CD4-positive, alpha-beta T cell treated with Interferon alpha-2 for 1 hour (primary cell): ENCODE results near the gene SLC37A4.
"Not testable (repeated sequence)": the region's sequence is repeated elsewhere in the genome, so short reads cannot be mapped to it uniquely, and the experiment has no call there.

Source experiments
- DNase-seq, 2 donors: peaks; one replicate each; pipeline ENCODE4 v3.0.0-alpha.2; 2020 to 2022

SLC37A4 gene

GRCh38 chr11:119041821-119042514, 11.3 kb upstream of the SLC37A4 start:
- no peak for DNase-seq

GRCh38 chr11:119039471-119039870, 8.8 kb upstream of the SLC37A4 start:
- DNase-seq: not testable (repeated sequence)

DNA sequence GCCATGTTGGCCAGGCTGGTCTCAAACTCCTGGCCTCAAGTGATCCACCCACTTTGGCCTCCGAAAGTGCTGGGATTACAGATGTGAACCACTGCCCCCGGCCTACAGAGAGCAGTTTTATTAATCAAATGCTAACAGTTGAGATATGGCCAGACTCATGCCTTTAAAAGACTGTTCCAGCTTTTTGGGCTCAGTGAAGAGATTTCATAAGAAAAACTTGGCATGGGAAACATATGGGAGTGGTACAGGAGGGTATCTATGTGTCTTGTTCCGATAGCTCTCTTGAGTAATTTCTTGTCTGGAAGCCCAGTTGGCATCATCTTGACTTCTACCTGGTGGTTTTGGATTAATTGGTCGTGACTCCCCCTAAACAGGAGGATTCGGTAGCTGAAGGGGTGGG, 8.2 kb upstream of the SLC37A4 start:
- DNase-seq: no peak

- DNase-seq: no peak
These were observed 4.1 kb upstream of the SLC37A4 start for GRCh38 chr11:119034813-119035212.

DNA sequence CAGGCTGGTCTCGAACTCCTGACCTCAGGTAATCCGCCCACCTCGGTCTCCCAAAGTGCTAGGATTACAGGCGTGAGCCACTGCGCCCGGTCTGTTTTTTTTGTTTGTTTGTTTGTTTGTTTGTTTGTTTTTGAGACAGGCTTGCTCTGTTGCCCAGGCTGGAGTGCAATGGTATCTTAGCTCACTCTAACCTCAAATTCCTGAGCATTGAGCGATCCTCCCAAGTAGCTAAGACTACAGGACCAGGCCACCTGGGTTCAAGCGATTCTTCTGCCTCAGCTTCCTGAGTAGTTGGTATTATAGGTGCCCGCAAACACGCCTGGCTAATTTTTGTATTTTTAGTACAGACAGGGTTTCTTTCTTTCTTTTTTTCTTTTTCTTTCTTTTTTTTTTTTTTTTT, 2.7 kb upstream of the SLC37A4 start:
- not testable (repeated sequence) for DNase-seq

- DNase-seq: no peak
These were observed 1.2 kb upstream of the SLC37A4 start for GRCh38 chr11:119031912-119032280.

DNA sequence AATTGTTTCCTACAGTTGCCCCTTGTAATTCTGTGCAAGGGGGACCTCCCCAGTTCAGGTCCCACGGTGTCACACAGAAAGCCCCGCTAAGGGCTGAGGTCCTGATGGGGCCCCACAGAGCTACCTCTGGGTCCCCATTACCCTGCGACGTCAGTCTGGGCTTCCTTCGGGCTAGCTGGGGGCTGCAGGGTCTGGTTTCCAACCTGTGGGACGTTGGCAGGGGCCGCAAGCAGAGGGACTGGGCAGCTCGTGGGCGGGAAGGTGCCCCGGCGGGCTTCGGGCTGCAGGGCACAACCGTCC, 698 bp downstream of the SLC37A4 start:
- no peak for DNase-seq

DNA sequence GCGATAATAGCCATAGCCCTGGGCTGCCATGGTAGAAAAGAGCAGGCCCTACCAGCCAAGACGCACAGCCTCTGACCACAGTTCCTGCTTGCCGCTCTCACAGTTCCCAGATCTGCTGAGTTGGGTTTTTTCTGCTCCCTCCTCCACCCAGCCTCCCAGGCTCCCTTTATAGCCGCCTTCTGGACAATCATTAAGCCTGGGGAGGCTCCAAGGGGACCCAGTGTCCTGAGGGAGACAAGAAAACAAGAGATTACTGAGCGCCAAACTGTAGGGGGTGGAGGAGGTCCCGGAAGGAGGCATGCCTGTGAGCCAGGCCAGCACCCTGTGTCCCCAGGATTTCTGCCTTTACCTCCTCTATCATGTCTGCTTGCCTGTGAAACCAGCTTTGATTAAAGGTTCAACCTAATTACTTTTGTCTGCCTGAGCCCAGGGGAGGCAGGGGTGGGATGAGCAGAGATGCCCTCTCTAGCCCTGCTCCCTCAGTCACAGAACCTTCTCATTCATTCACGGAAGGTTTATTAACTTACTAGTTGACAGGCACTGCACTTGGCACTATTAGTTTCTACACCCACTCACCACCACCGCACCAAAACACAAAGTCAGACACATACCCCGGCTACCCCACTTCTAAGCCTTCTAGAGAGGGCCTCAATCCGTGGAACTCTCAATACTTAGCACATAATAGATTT, 1.2 kb downstream of the SLC37A4 start:
- DNase-seq: no peak

DNA sequence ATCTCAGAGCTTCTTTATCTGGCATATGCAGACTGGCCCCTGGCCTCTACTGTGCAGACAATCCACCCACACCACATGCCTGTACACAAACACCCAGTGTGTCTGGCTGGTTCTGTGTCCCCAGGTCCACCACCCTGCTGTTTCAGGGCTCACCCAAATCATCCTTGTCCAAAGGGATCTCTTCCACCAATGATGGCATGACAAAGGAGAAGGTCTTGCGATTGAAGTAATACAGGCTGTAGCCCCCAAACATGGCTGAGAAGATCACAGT, 1.7 kb downstream of the SLC37A4 start:
- DNase-seq: no peak

- no peak for DNase-seq
These were observed 2.2 kb downstream of the SLC37A4 start for GRCh38 chr11:119028346-119029068.

GRCh38 chr11:119027561-119028345, 2.9 kb downstream of the SLC37A4 start:
- no peak for DNase-seq

DNA sequence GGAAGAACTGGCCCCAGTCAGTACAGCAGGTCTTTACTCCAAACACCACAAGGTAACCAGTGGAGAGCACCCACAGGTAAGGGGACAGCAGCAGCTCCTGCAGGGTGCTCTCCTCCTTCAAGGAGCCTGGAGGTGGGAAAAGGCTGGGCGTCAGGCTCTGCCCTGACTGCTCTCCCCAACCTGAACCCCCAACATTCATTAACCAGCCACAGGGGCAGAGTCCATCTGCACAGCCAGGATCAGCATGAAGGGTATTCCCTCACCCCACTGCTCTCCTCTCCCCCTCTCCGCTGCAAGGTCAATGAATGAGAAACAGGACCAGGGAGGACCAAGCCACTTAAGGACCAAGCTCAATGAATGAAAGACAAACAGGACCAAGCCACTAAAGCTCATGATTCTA, 3.7 kb downstream of the SLC37A4 start:
- no peak for DNase-seq

DNA sequence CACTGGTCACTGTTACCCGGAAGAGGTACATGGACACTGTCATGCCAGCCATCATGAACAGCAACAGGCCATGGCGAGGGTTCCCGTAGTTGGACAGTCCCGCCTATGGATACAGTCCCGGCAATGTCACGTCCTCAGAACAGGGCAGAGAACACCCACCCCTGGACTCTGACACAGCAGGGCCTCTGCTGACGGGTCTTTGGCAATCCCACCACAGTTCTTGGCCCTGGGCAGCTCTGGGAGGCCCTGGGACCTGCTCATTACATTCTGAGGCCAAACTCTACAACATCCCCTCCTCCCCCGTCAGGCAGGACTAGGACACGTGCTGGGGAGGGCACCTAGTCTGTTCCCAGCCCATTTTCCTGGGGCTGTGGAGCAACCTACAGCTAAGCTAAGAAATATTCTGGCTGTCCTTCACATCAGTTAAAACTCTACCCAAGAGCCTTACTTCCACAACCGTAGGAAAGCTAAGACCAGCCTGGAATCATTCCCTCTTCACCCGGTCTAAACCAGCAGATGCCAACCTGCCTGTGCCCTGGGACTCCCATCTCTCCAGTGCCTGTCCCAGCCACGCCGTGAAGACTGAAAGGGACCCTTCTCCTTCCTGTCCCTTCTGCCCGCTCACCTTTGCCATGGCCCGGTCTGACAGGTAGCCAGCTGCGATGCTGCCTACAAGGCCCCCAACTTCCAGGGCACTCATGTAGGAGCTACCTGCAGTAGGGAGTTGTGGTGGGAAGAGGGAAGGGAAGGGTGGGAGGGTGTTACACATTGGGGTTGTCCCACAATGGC, 4.5 kb downstream of the SLC37A4 start:
- no peak for DNase-seq

GRCh38 chr11:119025541-119025940, 5.1 kb downstream of the SLC37A4 start:
- no peak for DNase-seq

DNA sequence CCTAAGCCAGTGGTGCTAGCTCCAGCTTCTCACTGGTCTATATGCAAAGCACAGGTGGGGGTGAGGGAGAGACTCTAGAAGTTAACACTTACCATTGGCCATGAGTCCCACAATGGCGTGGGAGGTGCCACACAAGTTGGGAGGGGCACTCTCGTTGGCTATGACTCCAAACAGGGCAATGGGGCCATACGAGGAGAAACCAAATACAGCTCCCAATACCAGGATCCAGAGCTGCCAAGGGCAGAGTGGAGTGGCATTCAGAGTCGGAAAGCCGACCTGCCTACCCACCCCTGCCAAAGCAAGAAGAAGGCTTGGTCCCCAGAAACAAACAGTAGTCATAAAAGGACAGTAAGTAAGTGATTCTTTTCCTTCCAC, 5.6 kb downstream of the SLC37A4 start:
- DNase-seq: no peak

DNA sequence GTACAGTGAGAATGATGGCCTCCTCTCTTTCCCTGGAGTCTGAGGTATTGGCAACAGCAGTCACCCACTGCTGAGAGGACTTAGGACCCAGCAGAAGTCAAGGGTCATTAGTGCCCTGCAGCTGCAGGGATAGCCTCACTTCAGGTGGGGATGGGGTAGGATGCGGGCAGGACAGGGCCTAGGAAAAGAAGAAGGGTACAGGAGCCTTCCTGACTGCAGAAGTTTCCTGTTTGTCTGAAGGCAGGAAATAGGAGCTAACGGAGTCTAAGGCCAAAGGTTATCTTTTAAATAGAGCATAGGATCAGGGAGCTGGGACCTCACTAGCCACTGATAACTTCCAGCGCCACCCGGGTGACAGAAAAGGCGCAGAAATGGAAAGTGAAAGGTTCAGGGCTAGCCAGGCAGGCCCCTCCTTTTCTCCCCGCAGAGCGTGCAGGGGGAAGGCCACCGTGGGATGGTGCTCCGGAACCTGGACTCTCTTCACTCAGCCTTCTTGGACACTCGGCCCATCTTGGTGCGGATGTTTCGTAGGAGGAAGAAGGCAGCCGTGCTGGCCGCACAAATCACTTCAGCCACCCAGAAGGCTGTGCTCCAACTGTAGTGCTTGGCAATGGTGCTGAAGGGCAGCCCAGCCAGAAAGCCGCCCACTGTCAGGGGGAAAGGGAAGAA, 6.1 kb downstream of the SLC37A4 start:
- no peak for DNase-seq

- no peak for DNase-seq
These were observed 6.9 kb downstream of the SLC37A4 start for GRCh38 chr11:119023741-119024140.

DNA sequence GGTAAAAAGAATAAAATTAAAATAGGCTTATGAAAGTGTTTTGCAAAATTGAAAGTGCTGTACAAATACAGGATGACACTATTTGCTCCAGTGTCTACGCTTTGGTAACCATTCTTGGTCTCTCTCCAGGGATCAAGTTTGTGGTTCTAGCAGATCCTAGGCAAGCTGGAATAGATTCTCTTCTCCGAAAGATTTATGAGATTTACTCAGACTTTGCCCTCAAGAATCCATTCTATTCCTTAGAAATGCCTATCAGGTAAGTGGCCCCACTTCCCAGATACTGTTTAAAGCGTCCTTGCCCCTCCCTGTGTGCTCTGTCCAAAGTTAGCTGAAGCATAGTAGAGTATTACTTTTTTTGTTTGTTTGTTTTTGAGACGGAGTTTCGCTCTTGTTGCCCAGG, 9.0 kb downstream of the SLC37A4 start:
- no peak for DNase-seq

- DNase-seq: no peak
These were observed 10.7 kb downstream of the SLC37A4 start for GRCh38 chr11:119019996-119020395.

DNA sequence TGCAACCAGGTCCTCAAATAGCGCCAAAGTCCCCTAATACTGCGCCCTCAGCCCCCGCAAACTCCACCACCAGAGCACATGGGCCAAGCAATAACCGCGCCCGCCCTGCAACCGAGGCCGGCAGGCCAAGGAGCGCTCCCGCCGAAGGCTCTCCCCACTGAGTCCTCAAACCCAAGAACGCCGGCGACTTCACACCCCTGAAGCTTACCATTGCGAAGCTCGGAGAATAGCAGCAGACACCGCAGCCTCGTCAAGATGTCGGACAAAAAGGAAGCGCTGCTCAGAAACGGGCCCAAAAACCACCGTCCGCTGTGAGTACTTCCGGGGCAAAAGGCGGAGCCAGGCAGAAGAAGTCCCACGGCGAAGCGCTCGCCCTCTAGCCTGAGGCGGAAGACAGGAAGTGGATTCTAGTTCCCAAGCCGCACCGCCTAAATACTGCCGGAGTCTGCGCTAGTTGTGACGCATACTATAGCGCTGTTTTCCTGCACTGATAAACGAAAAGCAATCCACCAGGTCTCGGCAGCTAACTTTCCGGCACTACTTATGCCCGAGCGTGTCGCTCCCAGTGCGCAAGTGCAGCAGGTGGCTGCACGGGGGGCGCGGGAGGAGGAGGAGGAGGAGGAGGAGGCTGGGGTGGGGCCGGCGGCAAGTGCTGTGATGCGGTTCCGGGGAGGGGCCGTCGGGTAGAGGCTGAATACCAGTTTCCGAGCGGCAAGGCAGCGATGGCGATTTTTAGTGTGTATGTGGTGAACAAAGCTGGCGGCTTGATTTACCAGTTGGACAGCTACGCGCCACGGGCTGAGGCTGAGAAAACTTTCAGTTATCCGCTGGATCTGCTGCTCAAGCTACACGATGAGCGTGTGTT, 12.4 kb downstream of the SLC37A4 start, which contains the start of the genes RPS25 and TRAPPC4:
RPS25 (minus strand) TSS at position 270 of the 865 bp plus-strand sequence; CDS start at position 211, 59 bp downstream.
TRAPPC4 (plus strand) TSS at position 693 of the 865 bp plus-strand sequence; CDS start at position 723, 30 bp downstream.
- DNase-seq: peak; percentile 95 to 96

- peak in 1 of 2 donors; percentile 19 for DNase-seq
These were observed 13.3 kb downstream of the SLC37A4 start for GRCh38 chr11:119017377-119017776.
